Measurements from ENCODE around the gene SH3BGR. TPM values are rescaled to one million over a fixed set of nuclear protein-coding genes. Genes with fewer than 3 reads are reported as not detected.

The SH3BGR gene
- polyA plus RNA-seq, 3 donors = 2.5 to 3.5 (median 2.9) TPM

Other genes starting within 250 kb of the SH3BGR start
- gene BRWD1, start 138.3 kb upstream of the SH3BGR start, polyA plus RNA-seq (ENCODE audit: insufficient read length in 3 of 3) = 10 to 100 TPM; 43.9 to 54.7 (median 50.9) TPM
- 100 to 1,000 TPM; 663 to 818 (median 691) TPM for gene HMGN1, start 102.9 kb upstream of the SH3BGR start, polyA plus RNA-seq (ENCODE audit: insufficient read length in 3 of 3)
- gene LCA5L, start 6.2 kb upstream of the SH3BGR start, polyA plus RNA-seq (ENCODE audit: insufficient read length in 3 of 3) = 1 to 10 TPM; 3.8 to 7.2 (median 3.9) TPM
- gene B3GALT5, start 161.0 kb downstream of the SH3BGR start, polyA plus RNA-seq (ENCODE audit: insufficient read length in 3 of 3) = 1 to 10 TPM; 1.2 to 1.5 (median 1.4) TPM

Data from renal cortex interstitium (tissue), 3 donors.